ENCODE results near the gene XRCC3.

DNA sequence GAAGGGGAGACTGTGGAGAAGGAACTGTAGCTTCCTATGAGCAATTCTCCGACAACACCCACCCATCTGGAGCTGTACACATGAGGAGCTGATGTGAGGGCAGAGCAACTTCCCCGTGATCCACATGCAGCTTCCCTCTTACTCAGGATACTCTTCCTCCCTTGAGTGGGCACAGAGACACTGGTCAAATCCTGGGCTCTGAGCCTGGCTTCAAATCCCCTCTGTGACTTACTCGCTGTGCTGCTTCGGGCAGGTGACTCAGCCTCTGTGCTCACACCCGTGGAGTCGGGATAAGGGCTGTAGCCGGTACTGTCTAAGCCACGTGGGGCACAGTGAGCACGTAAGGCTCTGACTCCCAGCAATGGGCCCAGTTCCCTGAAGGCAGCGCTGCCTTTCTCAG, 31.4 kb upstream of the XRCC3 start:
- TF ChIP-seq EZH2 (IDR thresholded peaks at IDR 0.05; ENCODE audit: low read depth, low read length, severe bottlenecking) (no peak), HDAC6 (IDR thresholded peaks at IDR 0.05; ENCODE audit: low read depth, low read length) (no peak), HDAC2 (IDR thresholded peaks at IDR 0.05; ENCODE audit: borderline replicate concordance in 1 of 2, low read depth in 2 of 2, low read length in 2 of 2) (no peak), KDM5A (IDR thresholded peaks at IDR 0.05; ENCODE audit: low read length) (no peak), POLR2AphosphoS5 (IDR thresholded peaks at IDR 0.05; ENCODE audit: low read depth, low read length) (no peak)
- TF ChIP-seq, protein P1, sequence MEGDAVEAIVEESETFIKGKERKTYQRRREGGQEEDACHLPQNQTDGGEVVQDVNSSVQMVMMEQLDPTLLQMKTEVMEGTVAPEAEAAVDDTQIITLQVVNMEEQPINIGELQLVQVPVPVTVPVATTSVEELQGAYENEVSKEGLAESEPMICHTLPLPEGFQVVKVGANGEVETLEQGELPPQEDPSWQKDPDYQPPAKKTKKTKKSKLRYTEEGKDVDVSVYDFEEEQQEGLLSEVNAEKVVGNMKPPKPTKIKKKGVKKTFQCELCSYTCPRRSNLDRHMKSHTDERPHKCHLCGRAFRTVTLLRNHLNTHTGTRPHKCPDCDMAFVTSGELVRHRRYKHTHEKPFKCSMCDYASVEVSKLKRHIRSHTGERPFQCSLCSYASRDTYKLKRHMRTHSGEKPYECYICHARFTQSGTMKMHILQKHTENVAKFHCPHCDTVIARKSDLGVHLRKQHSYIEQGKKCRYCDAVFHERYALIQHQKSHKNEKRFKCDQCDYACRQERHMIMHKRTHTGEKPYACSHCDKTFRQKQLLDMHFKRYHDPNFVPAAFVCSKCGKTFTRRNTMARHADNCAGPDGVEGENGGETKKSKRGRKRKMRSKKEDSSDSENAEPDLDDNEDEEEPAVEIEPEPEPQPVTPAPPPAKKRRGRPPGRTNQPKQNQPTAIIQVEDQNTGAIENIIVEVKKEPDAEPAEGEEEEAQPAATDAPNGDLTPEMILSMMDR (IDR thresholded peaks at IDR 0.05; ENCODE audit: control extremely low read depth in 1 of 3, insufficient read depth in 1 of 3, low read depth in 1 of 3, low read length in 3 of 3) = no peak

Data from H1 (cell line).